ENCODE results near the gene TECTB.

The TECTB gene

GRCh38 chr10:112346774-112347173, 63.6 kb downstream of the TECTB start:
- no peak for TF ChIP-seq ZNF274 (IDR thresholded peaks at IDR 0.05; ENCODE audit: low read depth, low read length)
- TF ChIP-seq YY1 (IDR thresholded peaks at IDR 0.05; ENCODE audit: insufficient read depth, insufficient read length) = no peak
- no peak for TF ChIP-seq SUZ12 (IDR thresholded peaks at IDR 0.05; ENCODE audit: extremely low read depth, insufficient read depth, insufficient read length)
- no peaks in the 10 kb centered on the region for H3K4me1 ChIP-seq (ENCODE audit: insufficient read depth, insufficient read length)
- H3K4me3 ChIP-seq (ENCODE audit: insufficient read length, low read depth) = no peak overlapping the region
- DNase-seq (ENCODE audit: low read depth, low spot score) = no peak
- no peaks in the 10 kb centered on the region for H3K27me3 ChIP-seq (ENCODE audit: insufficient read depth, insufficient read length)
- H3K36me3 ChIP-seq (ENCODE audit: insufficient read depth, insufficient read length, low read length) = no peaks in the 10 kb centered on the region
- no peaks in the 10 kb centered on the region for H3K9me3 ChIP-seq (ENCODE audit: insufficient read depth, low read length)
- H3K9ac ChIP-seq (ENCODE audit: insufficient read length, low read depth) = no peak overlapping the region

- H3K4me3 ChIP-seq (ENCODE audit: insufficient read length, low read depth) = no peak overlapping the region
- H3K27me3 ChIP-seq (ENCODE audit: insufficient read depth, insufficient read length) = no peaks in the 10 kb centered on the region
- TF ChIP-seq YY1 (IDR thresholded peaks at IDR 0.05; ENCODE audit: insufficient read depth, insufficient read length) = no peak
- H3K4me1 ChIP-seq (ENCODE audit: insufficient read depth, insufficient read length) = no peaks in the 10 kb centered on the region
- no peaks in the 10 kb centered on the region for H3K36me3 ChIP-seq (ENCODE audit: insufficient read depth, insufficient read length, low read length)
- no peak for DNase-seq (ENCODE audit: low read depth, low spot score)
- no peaks in the 10 kb centered on the region for H3K9me3 ChIP-seq (ENCODE audit: insufficient read depth, low read length)
- H3K9ac ChIP-seq (ENCODE audit: insufficient read length, low read depth) = no peak overlapping the region
Measured at GRCh38 chr10:112347709-112348671, 64.8 kb downstream of the TECTB start.

- TF ChIP-seq YY1 (IDR thresholded peaks at IDR 0.05; ENCODE audit: insufficient read depth, insufficient read length) (no peak), SUZ12 (IDR thresholded peaks at IDR 0.05; ENCODE audit: extremely low read depth, insufficient read depth, insufficient read length) (no peak), ZNF274 (IDR thresholded peaks at IDR 0.05; ENCODE audit: low read depth, low read length) (no peak)
- DNase-seq (ENCODE audit: low read depth, low spot score) = no peak
- H3K4me3 ChIP-seq (ENCODE audit: insufficient read length, low read depth) = no peak overlapping the region
- H3K27me3 ChIP-seq (ENCODE audit: insufficient read depth, insufficient read length) = no peaks in the 10 kb centered on the region
- H3K4me1 ChIP-seq (ENCODE audit: insufficient read depth, insufficient read length) = no peaks in the 10 kb centered on the region
- H3K9ac ChIP-seq (ENCODE audit: insufficient read length, low read depth) = no peak overlapping the region
- no peaks in the 10 kb centered on the region for H3K36me3 ChIP-seq (ENCODE audit: insufficient read depth, insufficient read length, low read length)
- no peaks in the 10 kb centered on the region for H3K9me3 ChIP-seq (ENCODE audit: insufficient read depth, low read length)
Measured at GRCh38 chr10:112348759-112349158, 65.6 kb downstream of the TECTB start.

GRCh38 chr10:112349521-112350085, 66.4 kb downstream of the TECTB start:
- H3K4me3 ChIP-seq (ENCODE audit: insufficient read length, low read depth) = no peak overlapping the region
- no peaks in the 10 kb centered on the region for H3K4me1 ChIP-seq (ENCODE audit: insufficient read depth, insufficient read length)
- DNase-seq (ENCODE audit: low read depth, low spot score) = no peak
- TF ChIP-seq SUZ12 (IDR thresholded peaks at IDR 0.05; ENCODE audit: extremely low read depth, insufficient read depth, insufficient read length) (no peak), ZNF274 (IDR thresholded peaks at IDR 0.05; ENCODE audit: low read depth, low read length) (no peak), YY1 (IDR thresholded peaks at IDR 0.05; ENCODE audit: insufficient read depth, insufficient read length) (no peak)
- H3K9me3 ChIP-seq (ENCODE audit: insufficient read depth, low read length) = no peaks in the 10 kb centered on the region
- H3K36me3 ChIP-seq (ENCODE audit: insufficient read depth, insufficient read length, low read length) = no peaks in the 10 kb centered on the region
- H3K9ac ChIP-seq (ENCODE audit: insufficient read length, low read depth) = no peak overlapping the region
- no peaks in the 10 kb centered on the region for H3K27me3 ChIP-seq (ENCODE audit: insufficient read depth, insufficient read length)

- H3K27me3 ChIP-seq (ENCODE audit: insufficient read depth, insufficient read length) = no peaks in the 10 kb centered on the region
- TF ChIP-seq YY1 (IDR thresholded peaks at IDR 0.05; ENCODE audit: insufficient read depth, insufficient read length) (no peak), SUZ12 (IDR thresholded peaks at IDR 0.05; ENCODE audit: extremely low read depth, insufficient read depth, insufficient read length) (no peak), ZNF274 (IDR thresholded peaks at IDR 0.05; ENCODE audit: low read depth, low read length) (no peak)
- no peak overlapping the region for H3K9ac ChIP-seq (ENCODE audit: insufficient read length, low read depth)
- H3K4me3 ChIP-seq (ENCODE audit: insufficient read length, low read depth) = no peak overlapping the region
- no peak for DNase-seq (ENCODE audit: low read depth, low spot score)
- H3K36me3 ChIP-seq (ENCODE audit: insufficient read depth, insufficient read length, low read length) = no peaks in the 10 kb centered on the region
- no peaks in the 10 kb centered on the region for H3K4me1 ChIP-seq (ENCODE audit: insufficient read depth, insufficient read length)
- no peaks in the 10 kb centered on the region for H3K9me3 ChIP-seq (ENCODE audit: insufficient read depth, low read length)
Measured at GRCh38 chr10:112351146-112351545, 67.9 kb downstream of the TECTB start.

DNA sequence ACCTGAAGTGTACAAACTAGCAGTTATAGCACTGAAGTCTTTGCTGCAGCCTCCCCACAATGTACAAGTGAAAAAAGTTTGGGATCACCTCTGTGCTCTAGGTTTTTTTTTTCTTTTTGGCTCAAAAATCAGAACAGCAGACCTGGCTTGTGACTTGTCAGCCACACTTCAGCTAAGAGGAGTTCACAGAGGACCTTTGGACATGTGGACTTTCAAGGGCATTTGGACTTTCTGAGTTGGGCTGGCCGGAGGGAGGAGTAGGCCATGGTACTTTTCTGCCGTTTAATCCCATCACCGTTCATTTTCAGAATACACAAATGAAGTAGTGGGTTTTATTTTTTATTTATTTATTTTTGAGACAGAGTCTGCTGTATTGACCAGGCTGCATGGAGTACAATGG, 68.8 kb downstream of the TECTB start:
- no peak overlapping the region for H3K9ac ChIP-seq (ENCODE audit: insufficient read length, low read depth)
- no peaks in the 10 kb centered on the region for H3K36me3 ChIP-seq (ENCODE audit: insufficient read depth, insufficient read length, low read length)
- no peaks in the 10 kb centered on the region for H3K27me3 ChIP-seq (ENCODE audit: insufficient read depth, insufficient read length)
- no peaks in the 10 kb centered on the region for H3K9me3 ChIP-seq (ENCODE audit: insufficient read depth, low read length)
- no peaks in the 10 kb centered on the region for H3K4me1 ChIP-seq (ENCODE audit: insufficient read depth, insufficient read length)
- TF ChIP-seq YY1 (IDR thresholded peaks at IDR 0.05; ENCODE audit: insufficient read depth, insufficient read length) (no peak), SUZ12 (IDR thresholded peaks at IDR 0.05; ENCODE audit: extremely low read depth, insufficient read depth, insufficient read length) (no peak), ZNF274 (IDR thresholded peaks at IDR 0.05; ENCODE audit: low read depth, low read length) (no peak)
- DNase-seq (ENCODE audit: low read depth, low spot score) = no peak
- no peak overlapping the region for H3K4me3 ChIP-seq (ENCODE audit: insufficient read length, low read depth)

- no peaks in the 10 kb centered on the region for H3K4me1 ChIP-seq (ENCODE audit: insufficient read depth, insufficient read length)
- TF ChIP-seq YY1 (IDR thresholded peaks at IDR 0.05; ENCODE audit: insufficient read depth, insufficient read length) (no peak), ZNF274 (IDR thresholded peaks at IDR 0.05; ENCODE audit: low read depth, low read length) (no peak), SUZ12 (IDR thresholded peaks at IDR 0.05; ENCODE audit: extremely low read depth, insufficient read depth, insufficient read length) (no peak)
Measured at GRCh38 chr10:112353046-112353445, 69.8 kb downstream of the TECTB start.

More at GRCh38 chr10:112353046-112353445, 69.8 kb downstream of the TECTB start:
- H3K27me3 ChIP-seq (ENCODE audit: insufficient read depth, insufficient read length) = no peaks in the 10 kb centered on the region
- no peak overlapping the region for H3K9ac ChIP-seq (ENCODE audit: insufficient read length, low read depth)
- DNase-seq (ENCODE audit: low read depth, low spot score) = no peak
- H3K36me3 ChIP-seq (ENCODE audit: insufficient read depth, insufficient read length, low read length) = no peaks in the 10 kb centered on the region
- H3K9me3 ChIP-seq (ENCODE audit: insufficient read depth, low read length) = no peaks in the 10 kb centered on the region
- no peak overlapping the region for H3K4me3 ChIP-seq (ENCODE audit: insufficient read length, low read depth)
